ENCODE measurements around the gene SLC2A11. TPM values are rescaled to one million over a fixed set of nuclear protein-coding genes. Genes with fewer than 3 reads are reported as not detected.

SLC2A11 gene
- total RNA-seq, 1 experiment from 2014 or later: 17.2 TPM

- TF ChIP-seq EZH2 (IDR thresholded peaks at IDR 0.05) (no peak), ZFX (IDR thresholded peaks at IDR 0.05) (no peak), FOSL1 (IDR thresholded peaks at IDR 0.05; ENCODE audit: low read depth) (no peak), POLR2AphosphoS5 (IDR thresholded peaks at IDR 0.05; ENCODE audit: low read depth, low read length) (no peak), SRF (IDR thresholded peaks at IDR 0.05; ENCODE audit: low read depth) (no peak), SIN3A (IDR thresholded peaks at IDR 0.05; ENCODE audit: low read depth) (no peak), CEBPB (IDR thresholded peaks at IDR 0.05; ENCODE audit: low read depth) (no peak), POLR2A (IDR thresholded peaks at IDR 0.05; ENCODE audit: borderline replicate concordance, extremely low read depth, insufficient read depth, insufficient read length) (no peak)
Measured at GRCh38 chr22:23910496-23911190, 53.0 kb downstream of the SLC2A11 start (continued).

- CTCF ChIA-PET: interaction anchor here (1.1 to 2.9 kb wide), 2 partner anchors 17 kb away, joined by 3 to 21 read pairs; partner anchors contain the start of gene MIF
- DNase-seq (ENCODE audit: low read depth, low spot score): no peak
- Histone ChIP-seq H3K9me3 (ENCODE audit: control insufficient read depth in 1 of 2, insufficient read depth in 1 of 2, low read depth in 1 of 2, low read length in 2 of 2) (no peaks in the 10 kb centered on the region), H3K4me1 (ENCODE audit: control insufficient read depth in 1 of 2, insufficient read depth in 2 of 2, low read length in 2 of 2) (peaks cover 0 to 16% of the 10 kb centered on the region in 2 experiments; a peak in 3 of 4 replicates), H3K9me2 (ENCODE audit: insufficient read depth) (no peaks in the 10 kb centered on the region), H3K4me3 (replicated peaks in 1 of 2; ENCODE audit: low read depth in 1 of 2, low read length in 2 of 2) (no peak overlapping the region), H3K36me3 (ENCODE audit: control insufficient read depth in 1 of 2, insufficient read depth in 2 of 2, low read length in 2 of 2) (no peaks in the 10 kb centered on the region), H3K27me3 (ENCODE audit: insufficient read depth, low read length) (no peaks in the 10 kb centered on the region), H3K4me2 (ENCODE audit: low read length) (no peak overlapping the region), H3K9ac (ENCODE audit: low read length) (no peak overlapping the region), H2AFZ (ENCODE audit: low read depth, low read length, poor library complexity, severe bottlenecking) (no peak overlapping the region), H3K79me2 (ENCODE audit: insufficient read depth, low read length) (no peaks in the 10 kb centered on the region), H3K27ac (ENCODE audit: low read depth, low read length) (no peak overlapping the region), H4K20me1 (ENCODE audit: insufficient read depth) (no peaks in the 10 kb centered on the region)
- no TSS peak for BruUV-seq (replicated peaks)
- no peak for ATAC-seq
- intact Hi-C loops (cut with micrococcal nuclease): no loop called here
- RAD21 ChIA-PET (ENCODE audit: low non-redundant PET in 1 of 2, low total read pairs in 2 of 2, uncharacterized antibody in 2 of 2, unreplicated experiment in 2 of 2): no interaction called here
- POLR2A ChIA-PET: no interaction called here
- TF ChIP-seq CTCF (IDR thresholded peaks at IDR 0.05 in 2 of 3, conservative IDR thresholded peaks at IDR 0.05 in 1 of 3; ENCODE audit: borderline replicate concordance in 1 of 3, insufficient read depth in 1 of 3, low read depth in 2 of 3, low read length in 2 of 3): no peak
- TF ChIP-seq SP1 (IDR thresholded peaks at IDR 0.05; ENCODE audit: low read depth): no peak
- TF ChIP-seq REST (IDR thresholded peaks at IDR 0.05; ENCODE audit: low read depth): no peak
- TF ChIP-seq YY1 (IDR thresholded peaks at IDR 0.05; ENCODE audit: extremely low read depth, insufficient replicate concordance, low read depth, low read length): no peak
- no peak for TF ChIP-seq CBX3 (IDR thresholded peaks at IDR 0.05; ENCODE audit: low read depth)
- TF ChIP-seq EZH2phosphoT487 (IDR thresholded peaks at IDR 0.05; ENCODE audit: borderline replicate concordance): no peak
- no peak for TF ChIP-seq SRF (IDR thresholded peaks at IDR 0.05; ENCODE audit: low read depth)
- no peak for TF ChIP-seq ELF1 (IDR thresholded peaks at IDR 0.05; ENCODE audit: borderline replicate concordance, low read depth)
- TF ChIP-seq MAX (IDR thresholded peaks at IDR 0.05): no peak
- TF ChIP-seq JUND (IDR thresholded peaks at IDR 0.05): no peak
- TF ChIP-seq SIN3A (IDR thresholded peaks at IDR 0.05; ENCODE audit: low read depth): no peak
- TF ChIP-seq FOSL1 (IDR thresholded peaks at IDR 0.05; ENCODE audit: low read depth): no peak
- TF ChIP-seq ZFX (IDR thresholded peaks at IDR 0.05): no peak
- no peak for TF ChIP-seq EZH2 (IDR thresholded peaks at IDR 0.05)
- TF ChIP-seq POLR2AphosphoS5 (IDR thresholded peaks at IDR 0.05; ENCODE audit: low read depth, low read length): no peak
- no peak for TF ChIP-seq EGR1 (IDR thresholded peaks at IDR 0.05; ENCODE audit: low read depth)
Measured at GRCh38 chr22:23911318-23911980, 53.8 kb downstream of the SLC2A11 start.
